Activated CD4-positive, alpha-beta T cell treated with anti-CD3 and anti-CD28 coated beads, Interleukin-2, amount 50 U/mL, for 1 hour (primary cell): ENCODE data around the gene CD33.
"Not testable (repeated sequence)": the region's sequence is repeated elsewhere in the genome, so short reads cannot be mapped to it uniquely, and the experiment has no call there.

Experiments
- DNase-seq: peaks from one replicate; pipeline ENCODE4 v3.0.0-alpha.2; 2020

The CD33 gene

DNA sequence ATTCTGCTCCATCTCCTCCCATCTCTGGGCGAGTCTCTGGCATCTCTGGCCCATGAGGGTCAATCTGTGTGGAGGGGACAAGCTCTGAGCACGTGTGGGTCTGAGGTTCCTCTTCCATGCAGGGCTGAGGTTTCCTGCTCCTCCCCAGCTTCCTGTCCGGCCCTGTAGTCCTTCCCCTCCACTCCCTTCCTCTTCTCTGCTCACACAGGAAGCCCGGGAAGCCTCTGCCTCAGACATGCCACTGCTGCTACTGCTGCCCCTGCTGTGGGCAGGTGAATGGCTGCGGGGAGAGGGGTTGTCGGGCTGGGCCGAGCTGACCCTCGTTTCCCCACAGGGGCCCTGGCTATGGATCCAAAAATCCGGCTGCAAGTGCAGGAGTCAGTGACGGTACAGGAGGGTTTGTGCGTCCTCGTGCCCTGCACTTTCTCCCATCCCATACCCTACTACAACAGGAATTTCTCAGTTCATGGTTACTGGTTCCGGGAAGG lies 14.0 kb upstream of the CD33 start:
- DNase-seq: not testable (repeated sequence)

DNA sequence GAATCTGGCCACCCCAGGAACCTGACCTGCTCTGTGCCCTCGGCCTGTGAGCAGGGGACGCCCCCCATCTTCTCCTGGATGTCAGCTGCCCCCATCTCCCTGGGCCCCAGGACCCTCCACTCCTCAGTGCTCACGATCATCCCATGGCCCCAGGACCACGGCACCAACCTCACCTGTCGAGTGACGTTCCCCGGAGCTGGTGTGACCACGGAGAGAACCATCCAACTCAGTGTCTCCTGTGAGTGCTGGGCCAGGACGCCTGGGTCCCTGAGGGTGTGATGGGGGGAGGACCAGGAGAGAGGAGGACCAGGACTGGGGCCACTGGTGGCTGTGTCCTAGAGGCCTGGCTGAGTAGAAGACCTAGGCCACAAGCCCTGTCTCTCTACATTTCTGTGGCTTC lies 13.0 kb upstream of the CD33 start:
- no peak for DNase-seq

DNA sequence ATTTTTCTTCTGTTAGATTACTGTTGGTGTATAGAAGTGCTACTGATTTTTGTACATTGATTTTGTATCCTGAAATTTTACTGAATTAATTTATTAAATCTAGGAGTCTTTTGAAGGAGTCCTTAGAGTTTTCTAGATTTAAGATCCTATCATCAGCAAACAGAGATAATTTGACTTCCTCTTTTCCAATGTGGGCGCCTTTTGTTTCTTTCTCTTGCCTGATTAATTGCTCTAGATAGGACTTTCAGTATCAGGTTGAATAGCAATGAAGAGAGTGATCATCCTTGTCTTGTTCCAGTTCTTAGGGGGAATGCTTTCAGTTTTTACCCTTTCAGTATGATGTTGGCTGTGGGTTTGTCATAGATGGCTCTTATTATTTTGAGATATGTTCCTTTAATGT lies 5.6 kb upstream of the CD33 start:
- DNase-seq: no peak

DNA sequence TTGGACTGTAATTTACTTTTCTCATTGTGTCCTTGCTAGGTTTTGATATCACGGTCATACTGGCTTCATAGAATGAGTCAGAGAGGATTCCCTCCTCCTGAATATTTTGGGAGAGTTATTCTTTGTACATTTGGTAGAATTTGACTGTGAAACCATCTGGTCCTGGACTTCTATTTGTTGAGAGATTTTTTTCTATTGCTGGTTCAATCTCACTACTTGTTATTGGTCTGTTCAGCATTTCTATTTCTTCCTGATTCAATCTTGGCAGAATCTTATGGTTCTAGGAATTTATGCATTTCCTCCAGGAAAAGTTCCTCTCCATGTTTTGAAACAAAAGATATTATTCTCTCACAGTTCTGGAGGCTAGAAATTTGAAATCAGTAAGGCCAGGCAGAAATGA lies 4.9 kb upstream of the CD33 start:
- no peak for DNase-seq

DNA sequence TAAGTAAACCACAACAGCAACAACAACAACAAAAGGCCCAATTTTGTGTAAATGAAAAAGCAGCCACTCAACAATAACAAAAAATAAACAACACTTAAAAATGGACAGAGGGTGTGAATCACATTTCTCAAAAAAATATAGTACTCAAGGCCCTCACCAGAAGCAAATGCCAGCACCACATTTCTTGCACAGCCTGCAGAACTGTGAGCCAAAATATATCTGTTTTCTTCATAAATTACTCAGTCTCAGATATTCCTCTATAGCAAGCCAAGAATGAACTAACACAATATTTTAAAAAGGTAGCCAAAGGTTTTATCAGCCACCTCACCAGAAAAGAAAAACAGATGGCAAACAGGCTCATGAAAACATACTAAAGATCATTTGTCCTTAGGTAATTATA lies 3.9 kb upstream of the CD33 start:
- DNase-seq: no peak

DNA sequence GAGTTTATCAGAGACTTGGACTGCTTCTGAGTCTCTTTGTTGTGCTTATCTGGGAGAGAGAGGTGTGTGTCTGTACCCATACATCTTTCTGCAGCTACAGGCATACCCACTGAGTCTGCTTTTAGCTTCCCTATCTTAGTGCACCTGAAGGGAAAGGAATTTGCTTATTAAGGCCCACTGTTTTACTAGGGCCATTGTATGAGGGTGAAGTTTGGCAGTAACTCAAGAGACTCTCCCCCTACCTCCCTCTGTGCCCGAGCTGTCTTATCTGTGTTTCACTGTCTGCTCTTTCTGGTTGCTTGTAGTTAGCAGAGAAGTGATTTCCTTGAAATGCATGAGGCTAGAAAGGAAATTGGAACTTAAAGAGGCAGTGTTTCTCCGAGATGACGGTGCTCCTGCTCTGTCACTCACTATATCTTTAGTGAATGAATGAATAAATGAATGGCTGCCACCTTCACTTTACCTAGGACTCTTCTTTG lies 678 bp upstream of the CD33 start:
- DNase-seq: no peak

DNA sequence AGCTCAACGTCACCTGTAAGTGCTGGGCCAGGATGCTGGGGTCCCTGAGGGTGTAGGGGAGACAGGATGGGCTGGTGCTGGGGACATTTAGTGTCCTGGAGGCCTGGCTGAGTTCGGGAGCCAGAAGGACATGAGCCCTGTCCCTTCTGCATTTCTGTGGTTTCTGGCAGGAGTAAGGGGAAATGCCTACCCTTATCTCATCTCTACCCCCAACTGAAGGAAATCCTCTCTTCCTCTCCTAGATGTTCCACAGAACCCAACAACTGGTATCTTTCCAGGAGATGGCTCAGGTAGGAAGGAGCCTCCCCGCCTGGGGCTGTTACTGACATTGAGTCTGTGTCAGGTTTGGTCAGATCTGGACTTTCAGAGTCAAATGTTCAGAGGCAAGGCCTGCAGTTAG lies 1.2 kb downstream of the CD33 start:
- no peak for DNase-seq

DNA sequence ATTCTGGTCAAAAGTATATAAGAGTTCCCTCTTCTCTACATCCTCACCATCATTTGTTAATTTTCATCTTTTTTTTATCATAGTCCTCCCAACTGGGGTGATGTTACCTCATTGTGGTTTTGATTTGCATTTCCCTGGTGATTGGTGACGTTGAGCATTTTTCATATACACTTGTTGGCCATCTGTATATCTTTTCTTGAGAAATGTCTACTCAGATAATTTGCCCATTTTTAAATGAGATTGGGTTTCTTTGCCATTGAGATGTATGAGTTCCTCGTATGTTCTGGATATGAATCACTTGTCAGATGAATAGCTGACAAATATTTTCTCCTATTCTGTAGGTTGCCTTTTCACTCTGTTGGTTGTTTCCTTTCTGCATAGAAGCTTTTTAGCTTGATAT lies 2.4 kb downstream of the CD33 start:
- DNase-seq: no peak

DNA sequence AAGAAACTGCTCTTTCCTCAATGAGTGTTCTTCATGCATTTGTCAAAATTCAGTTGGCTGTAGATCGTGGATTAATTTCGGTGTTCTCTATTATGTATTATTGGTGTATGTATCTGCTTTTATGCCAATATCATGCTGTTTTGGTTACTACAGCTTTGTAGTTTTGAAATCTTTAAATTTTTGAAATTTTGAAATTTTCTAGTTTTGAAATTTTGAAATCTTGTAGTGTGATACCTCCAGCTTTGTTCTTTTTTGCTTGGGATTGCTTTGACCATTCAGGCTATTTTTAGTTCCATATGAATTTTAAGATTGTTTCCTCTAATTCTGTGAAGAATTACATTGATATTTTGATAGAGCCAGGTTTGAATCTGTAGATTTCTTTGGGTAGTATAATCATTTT lies 3.1 kb downstream of the CD33 start:
- DNase-seq: no peak

DNA sequence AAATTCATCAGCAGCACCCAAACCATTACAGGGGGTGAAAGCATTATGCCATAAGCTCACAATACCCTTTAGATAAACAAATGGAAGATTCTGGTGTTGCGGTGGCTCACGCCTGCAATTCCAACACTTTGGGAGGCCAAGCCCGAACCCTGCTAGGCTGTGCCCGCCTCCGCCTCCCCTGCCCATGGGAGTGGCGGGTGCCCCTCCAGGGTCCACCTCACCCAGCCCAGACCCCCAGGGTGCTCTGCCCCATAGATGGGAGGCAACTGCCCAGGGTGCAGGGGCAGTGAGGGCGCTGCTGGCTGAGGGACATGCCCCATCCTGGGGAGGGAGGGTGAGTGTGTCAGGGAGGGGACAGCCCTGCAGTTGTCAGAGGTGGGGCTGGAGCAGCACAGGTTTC lies 16.0 kb downstream of the CD33 start:
- no peak for DNase-seq

DNA sequence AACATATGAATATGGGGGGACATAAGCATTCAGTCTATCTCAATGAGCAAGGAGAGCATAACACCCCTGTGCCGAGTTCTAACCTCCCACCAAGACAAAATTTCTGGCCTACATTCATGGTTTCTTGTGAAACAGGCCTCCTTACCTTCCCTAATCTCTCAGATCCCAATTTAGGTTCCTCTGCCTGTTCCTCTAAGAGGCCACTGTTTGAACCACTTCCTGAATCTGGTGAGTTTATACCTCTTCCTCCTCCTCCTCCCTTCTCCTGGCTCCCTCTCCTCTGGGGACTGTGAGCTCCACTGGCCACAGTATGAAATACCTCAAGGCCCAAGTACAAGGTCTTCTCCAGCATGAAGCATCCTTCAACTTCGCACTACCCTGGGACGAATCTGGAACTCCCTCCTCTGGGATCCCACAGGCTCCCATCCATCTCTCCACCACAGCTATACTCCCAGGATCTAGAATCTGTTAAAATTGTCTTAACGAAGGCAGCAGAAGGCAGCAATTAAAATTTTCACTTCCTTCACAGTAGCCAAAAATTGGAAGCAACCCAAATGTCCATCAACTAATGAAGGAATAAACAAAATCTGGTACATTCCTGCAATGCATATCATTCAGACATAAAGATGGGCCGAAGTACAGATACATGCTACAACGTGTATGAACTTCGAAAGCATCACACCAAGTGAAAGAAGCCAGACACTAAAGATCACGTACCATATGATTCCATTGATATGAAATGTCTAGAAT lies 18.2 kb downstream of the CD33 start:
- DNase-seq: no peak

DNA sequence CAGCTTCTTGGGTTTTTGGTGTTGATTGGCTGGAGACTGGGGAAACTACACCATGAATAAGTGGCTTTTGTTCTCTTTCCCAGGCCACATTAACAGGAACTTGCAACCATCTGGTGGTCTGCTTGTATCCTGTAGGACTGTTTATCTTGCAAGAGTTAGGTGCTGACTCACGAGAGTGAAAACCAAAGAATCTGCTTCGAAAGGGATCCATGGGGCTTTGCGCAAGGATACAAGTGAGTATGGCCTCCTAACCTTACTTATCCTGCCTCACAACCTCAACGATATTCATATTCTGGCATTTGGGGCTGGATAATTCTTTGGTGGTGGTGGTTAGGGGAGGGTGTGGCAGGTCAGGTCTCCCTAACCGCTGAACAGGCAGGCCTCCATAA lies 21.3 kb downstream of the CD33 start:
- DNase-seq: no peak

DNA sequence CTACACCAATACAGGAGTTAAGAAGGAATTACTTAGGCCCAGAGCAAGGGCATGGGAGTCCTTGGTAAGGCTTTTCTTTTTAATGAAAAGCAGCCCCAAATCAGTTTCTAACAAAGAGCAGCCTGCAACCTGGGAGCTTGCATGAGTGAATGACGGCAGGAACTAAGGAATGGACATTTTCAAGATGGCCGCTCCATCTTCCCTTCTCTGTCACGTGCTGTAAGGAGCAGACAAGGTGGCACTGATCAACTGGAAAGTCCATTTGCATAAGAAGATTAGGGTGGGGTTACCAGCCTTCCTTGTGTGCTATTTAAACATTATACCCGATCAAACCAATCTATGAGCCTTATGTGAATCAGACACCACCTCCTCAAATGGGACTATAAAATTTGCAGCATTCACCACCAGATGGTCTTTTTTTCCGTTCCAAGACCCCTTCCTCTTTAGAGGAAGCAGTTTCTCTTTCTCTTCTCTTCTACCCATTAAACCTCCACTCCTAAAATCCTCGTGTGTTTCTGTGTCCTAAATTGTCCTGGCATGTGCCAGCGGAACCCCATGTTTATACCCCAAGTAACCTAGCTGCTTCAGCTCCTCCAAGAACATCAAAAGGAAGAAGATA lies 23.2 kb downstream of the CD33 start:
- no peak for DNase-seq

DNA sequence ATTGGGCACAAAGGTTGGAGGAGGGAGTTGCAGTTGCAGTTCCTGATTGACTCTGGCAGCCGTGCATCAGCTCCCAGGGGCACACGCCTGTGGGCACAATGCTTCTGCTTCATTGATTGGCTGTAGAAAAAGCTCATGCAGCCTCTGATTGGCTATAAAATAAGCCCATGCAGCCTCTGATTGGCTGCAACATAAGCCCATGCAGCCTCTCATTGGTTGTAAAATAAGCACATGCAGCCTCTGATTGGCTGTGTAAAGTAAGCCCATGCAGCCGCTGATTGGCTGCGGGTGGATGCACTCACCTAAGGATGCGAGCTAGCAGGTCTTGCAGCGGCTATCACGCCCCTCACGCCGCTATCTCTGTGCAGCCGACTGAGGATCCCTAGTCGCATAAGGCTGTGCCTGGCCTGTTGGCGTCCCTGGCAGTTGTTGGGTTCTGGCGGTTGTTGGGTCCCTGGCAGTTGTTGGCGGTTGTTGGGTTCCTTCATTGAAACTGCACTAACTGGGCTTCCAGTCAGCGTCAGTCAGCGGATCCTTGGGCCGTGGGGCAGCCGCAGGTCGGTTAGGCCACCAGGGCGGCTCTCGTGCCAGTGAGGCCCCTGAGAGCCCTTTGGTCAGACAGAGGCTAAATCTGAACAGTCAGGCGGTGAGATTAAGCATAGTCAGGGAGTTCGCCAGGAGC lies 26.0 kb downstream of the CD33 start, which contains the start of gene SIGLECL1:
Gene SIGLECL1 (plus strand): TSS at position 295 of the 682 bp plus-strand sequence. CDS start 12,993 bp downstream, outside the sequence.
- DNase-seq: no peak

DNA sequence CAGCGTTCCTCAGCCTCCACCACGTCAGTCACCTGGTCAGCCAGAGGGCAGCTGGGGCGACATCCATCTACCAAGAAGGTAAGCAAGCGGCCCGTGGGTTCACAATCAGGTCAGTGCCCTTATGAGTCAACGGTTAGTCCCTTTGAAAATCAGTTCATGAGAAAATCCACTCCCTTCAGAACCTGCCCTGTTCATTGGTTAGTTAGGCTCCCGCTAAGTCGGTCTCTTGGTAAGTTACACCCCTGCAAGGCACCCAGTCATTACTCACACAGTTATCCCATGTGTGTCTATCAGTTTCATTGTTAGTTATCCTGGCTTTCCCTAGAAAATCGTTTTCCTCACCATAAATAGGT lies 26.6 kb downstream of the CD33 start:
- DNase-seq: no peak

DNA sequence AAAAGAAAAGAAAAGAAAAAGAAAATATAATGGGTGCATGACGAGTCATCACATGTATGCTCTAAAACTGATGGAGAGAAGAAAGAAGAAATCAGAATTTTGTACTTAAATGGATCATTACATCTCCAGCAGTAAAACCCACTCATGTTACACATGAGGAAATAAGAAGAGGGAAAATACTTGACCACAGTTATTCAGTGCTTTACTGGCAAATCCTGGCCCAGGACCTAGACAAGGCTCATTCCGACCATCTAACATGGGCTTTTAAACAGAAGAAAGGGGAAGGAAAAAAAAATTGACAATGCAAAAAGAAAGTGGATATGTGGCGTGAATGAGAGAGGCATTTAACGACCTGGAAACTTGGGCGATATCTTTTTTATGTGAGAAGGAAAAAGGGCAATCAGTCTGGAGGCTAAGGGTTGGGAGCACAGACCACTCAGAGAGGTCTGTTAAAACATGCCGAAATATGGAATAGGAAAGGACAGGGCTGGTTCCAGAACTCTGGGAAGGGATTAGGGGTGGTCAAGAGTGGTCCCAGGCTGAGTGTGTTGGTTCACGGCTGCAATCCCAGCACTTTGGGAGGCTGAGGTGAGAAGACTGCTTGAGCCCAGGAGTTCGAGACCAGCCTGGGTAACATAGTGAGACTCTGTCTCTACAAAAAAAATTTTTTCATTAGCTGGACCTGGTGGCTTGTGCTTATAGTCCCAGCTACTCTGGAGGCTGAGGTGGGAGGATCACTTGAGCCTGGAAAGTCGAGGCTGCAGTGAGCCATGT lies 27.6 kb downstream of the CD33 start:
- no peak for DNase-seq

DNA sequence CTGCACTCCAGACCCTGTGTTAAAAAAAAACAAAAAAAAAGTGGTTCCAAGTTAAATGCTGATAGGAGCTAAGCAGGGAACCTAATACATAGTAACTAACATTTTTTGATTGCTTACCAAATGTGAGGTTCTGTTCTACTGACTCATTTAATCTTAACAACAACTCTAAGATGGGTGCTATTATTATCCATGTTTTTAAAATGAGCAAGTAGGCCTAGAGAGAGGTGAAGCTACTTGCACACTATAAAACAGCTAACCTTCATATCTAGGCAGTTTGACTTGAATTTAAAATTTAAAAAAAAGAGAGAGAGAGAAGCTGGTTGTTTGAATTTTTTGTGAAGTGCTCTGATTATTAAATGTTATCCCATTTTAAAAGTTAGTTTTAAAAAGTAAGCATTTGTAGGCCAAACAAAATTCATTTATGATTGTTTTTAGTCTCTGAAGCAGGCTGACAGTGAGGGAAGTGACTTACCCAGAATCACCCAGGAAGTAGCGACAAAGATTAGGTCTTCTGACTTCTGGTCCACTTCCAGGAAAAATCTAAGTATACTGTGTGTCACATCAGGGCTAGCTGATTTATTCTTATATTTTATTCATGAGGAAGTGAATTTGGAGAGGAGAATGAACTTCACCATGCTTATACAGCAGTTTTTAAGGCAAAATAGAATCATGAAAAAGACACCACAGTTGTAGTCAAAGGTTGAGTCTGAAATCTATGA lies 28.4 kb downstream of the CD33 start:
- DNase-seq: no peak

DNA sequence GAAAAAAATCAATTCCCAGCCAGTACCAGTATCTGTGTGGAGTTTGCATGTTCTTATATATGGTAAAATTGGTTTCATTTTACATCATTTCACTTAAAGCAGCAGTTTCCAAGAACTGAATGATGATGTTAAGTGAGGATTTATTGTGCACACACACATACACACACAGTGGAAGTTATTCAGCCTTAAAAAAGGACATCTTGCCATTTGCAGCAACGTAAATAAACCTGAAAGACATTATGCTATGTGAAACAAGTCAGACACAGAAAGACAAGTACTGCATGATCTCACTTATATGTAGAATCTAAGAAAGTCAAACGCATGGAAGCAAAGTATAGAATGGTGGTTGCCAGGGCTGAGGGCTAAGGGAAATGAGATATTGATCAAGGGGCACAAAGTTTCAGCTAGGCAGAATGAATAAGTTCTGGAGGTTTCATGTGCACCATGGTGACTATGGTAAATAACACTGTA lies 31.3 kb downstream of the CD33 start:
- DNase-seq: no peak

DNA sequence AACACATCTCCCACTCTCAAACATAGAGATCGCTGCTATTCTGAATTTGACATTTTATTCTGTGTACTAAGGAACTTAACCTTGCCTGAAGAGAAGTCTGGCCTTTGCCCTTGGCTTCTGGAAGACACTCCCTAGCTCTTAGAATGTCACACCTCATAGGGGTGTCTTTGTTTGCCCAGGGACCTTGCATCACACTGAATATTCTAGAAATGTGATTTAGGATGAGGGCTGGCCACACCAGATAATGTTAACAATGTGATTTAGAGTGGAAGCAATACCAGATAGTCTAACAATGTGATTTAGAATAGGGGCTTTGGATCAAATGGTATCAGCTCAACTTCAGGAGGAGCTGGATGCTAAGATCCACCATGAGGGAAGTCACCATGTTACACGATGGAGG lies 32.6 kb downstream of the CD33 start:
- DNase-seq: no peak

DNA sequence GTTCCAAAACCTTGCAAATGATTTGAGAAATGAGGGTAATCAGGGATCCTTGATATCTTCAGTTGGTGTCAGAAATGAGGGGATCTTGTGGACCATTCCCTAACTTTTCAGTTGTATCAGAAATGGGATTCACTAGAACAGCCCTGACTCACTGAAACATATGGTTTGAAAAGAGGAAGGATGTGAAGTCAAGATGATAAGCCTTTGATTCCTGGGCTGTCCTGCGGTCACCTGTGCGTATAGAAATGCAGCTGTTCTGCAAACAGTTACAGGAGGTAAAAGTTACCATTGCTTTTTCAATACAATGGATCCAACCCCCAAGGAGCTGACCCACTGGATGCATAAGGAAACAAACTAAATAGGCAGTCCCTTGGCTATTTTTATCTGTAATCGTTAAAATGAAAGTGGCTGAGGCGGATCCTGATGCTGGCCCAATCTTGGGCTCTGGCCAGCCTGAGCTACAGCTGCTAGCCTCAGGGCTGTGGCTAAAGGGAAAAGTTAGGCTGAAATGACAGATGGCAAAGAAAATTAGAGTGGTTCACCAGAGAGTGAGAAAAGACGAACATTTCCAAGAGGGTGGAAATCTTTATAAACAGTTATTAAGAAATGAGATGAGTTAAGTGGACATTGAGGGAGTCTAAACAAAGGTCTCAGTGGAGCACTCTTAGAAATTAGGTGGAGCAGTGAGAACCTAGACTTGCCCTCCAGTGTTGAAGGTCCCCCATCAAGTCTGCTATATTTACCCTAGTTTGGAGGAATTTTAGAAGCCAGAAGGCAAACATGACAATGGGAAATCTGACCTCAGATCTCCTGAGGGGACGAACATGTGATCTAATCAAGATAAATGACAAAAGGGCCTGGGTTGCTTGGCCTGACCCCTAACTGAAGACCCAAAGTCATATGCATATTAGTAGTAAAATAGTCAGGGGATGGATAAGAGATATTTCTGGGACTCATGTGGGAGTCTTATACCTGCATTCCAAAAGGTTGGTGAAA lies 33.6 kb downstream of the CD33 start:
- DNase-seq: no peak
